Transverse colon (tissue), 4 donors: ENCODE data around the gene DCN. TPM values are rescaled to one million over a fixed set of nuclear protein-coding genes. Genes with fewer than 3 reads are reported as not detected.

Source experiments
- DNase-seq: peaks from one replicate; pipeline ENCODE4 v3.0.0-alpha.2; 2019
- H3K27ac ChIP-seq, 4 donors: fragments of 200-600 bp; sonication (generic); 2 replicates each; pipeline ENCODE4 v1.5.1; 2016 to 2018; ENCODE audit warnings: inconsistent platforms in 4 of 4
- H3K27me3 ChIP-seq: fragments of 200-600 bp; sonication (generic); 2 replicates; pipeline ENCODE4 v1.5.1; 2017; ENCODE audit warnings: inconsistent platforms
- H3K36me3 ChIP-seq, 4 donors: fragments of 200-600 bp; sonication (generic); 2 replicates each; pipeline ENCODE4 v1.5.1; 2017 to 2019; ENCODE audit warnings: inconsistent platforms in 4 of 4
- H3K4me1 ChIP-seq, 4 donors: fragments of 200-600 bp; sonication (generic); 2 replicates each; pipeline ENCODE4 v1.5.1; 2017 to 2020; ENCODE audit warnings: inconsistent platforms in 4 of 4
- H3K4me3 ChIP-seq, 4 donors: fragments of 200-600 bp; sonication (generic); 1 replicate in 1 of 4; 2 replicates in 3 of 4; pipeline versions ENCODE4 v1.5.1 to v1.6.1; 2017 to 2019; ENCODE audit warnings: inconsistent platforms in 4 of 4
- H3K9me3 ChIP-seq, 2 donors: fragments of 200-600 bp; sonication (generic); 2 replicates each; pipeline ENCODE4 v1.5.1; 2017 to 2019; ENCODE audit warnings: inconsistent platforms in 2 of 2
- CTCF ChIP-seq, 5 experiments: fragments of 200-600 bp in 3 of 5; fragments of 450-650 bp in 2 of 5; sonication (generic) in 3 of 5; IDR thresholded peaks; 1 replicate in 2 of 5; 2 replicates in 3 of 5; pipeline ENCODE4 v1.5.1; 2016 to 2017; ENCODE audit warnings: antibody characterized with exemption in 5 of 5, inconsistent platforms in 3 of 5, mild to moderate bottlenecking in 2 of 5, moderate library complexity in 1 of 5
- EP300 ChIP-seq: sonication (generic); formaldehyde crosslinking; IDR thresholded peaks from one replicate; pipeline ENCODE4 v1.6.1; 2017; ENCODE audit warnings: antibody characterized with exemption, low read depth
- POLR2A ChIP-seq: fragments of 450-650 bp; IDR thresholded peaks from one replicate; pipeline ENCODE4 v1.6.1; 2016; ENCODE audit warnings: antibody characterized with exemption, mild to moderate bottlenecking, moderate library complexity
- POLR2AphosphoS5 ChIP-seq, 3 donors: sonication (generic); formaldehyde crosslinking; IDR thresholded peaks; one replicate each; pipeline ENCODE4 v1.6.1; 2016; ENCODE audit warnings: antibody characterized with exemption in 3 of 3
- WGBS, 2 donors: methylation state at CpG; one replicate each; pipeline ENCODE4 v1.1.5; 2018; ENCODE audit warnings: low coverage in 1 of 2; 5-methylcytosine and 5-hydroxymethylcytosine counted together
- in situ Hi-C, 4 donors: fragments of 200-750 bp; cut with MboI; loops; one replicate each; pipeline versions ENCODE4 v1.15.0 to v1.15.1; 2017; ENCODE audit warnings: low sequenced_read_pairs in 3 of 4, low pct_ligation_motif_present in 1 of 4, low pct_unique_long_range_greater_than_20kb in 1 of 4
- intact Hi-C: fragments of 100-400 bp; cut with DNase I; formaldehyde crosslinking; loops from one replicate; pipeline ENCODE4 v1.15.1; 2023; ENCODE audit warnings: low total_unique reads
- total RNA-seq, 4 donors: library from RNA; depleted of rRNA; stranded (reverse); fragments of >200 nt; gene quantifications; one replicate each; pipeline ENCODE4 v1.1.0, GENCODE V29; 2016

Gene DCN
- total RNA-seq, 4 donors from 2014 or later: 133 to 511 (median 276) TPM

GRCh38 chr12:91123236-91123916, 59.2 kb downstream of the DCN start:
- DNase-seq: no peak
- WGBS, 2 donors: 86 to 89% methylated on average over 5 of the region's 5 CpGs
- in situ Hi-C loops: no loop called here
- no peak overlapping the region for H3K27ac ChIP-seq
- H3K4me3 ChIP-seq: no peak overlapping the region
- TF ChIP-seq EP300: no peak
- no peak for TF ChIP-seq POLR2AphosphoS5 (IDR thresholded peaks at IDR 0.05)
- no peak for TF ChIP-seq POLR2A
- no peak for TF ChIP-seq CTCF (IDR thresholded peaks at IDR 0.05)
- H3K27me3 ChIP-seq: no peaks in the 10 kb centered on the region
- no peaks in the 10 kb centered on the region for H3K9me3 ChIP-seq
- peaks cover 0 to 12% (median 4%) of the 10 kb centered on the region in 4 donors for H3K4me1 ChIP-seq
- no peaks in the 10 kb centered on the region for H3K36me3 ChIP-seq
- intact Hi-C loops: no loop called here

GRCh38 chr12:91120781-91121180, 61.8 kb downstream of the DCN start:
- no peak for DNase-seq
- in situ Hi-C loops: no loop called here

GRCh38 chr12:91119089-91119488, 63.5 kb downstream of the DCN start:
- intact Hi-C loops: no loop called here
- in situ Hi-C loops: no loop called here

More at GRCh38 chr12:91120781-91121180, 61.8 kb downstream of the DCN start:
- no peak overlapping the region for H3K4me3 ChIP-seq
- no peaks in the 10 kb centered on the region for H3K36me3 ChIP-seq
- intact Hi-C loops: no loop called here
- H3K9me3 ChIP-seq: no peaks in the 10 kb centered on the region
- H3K27me3 ChIP-seq: no peaks in the 10 kb centered on the region
- TF ChIP-seq EP300: no peak
- TF ChIP-seq POLR2AphosphoS5 (IDR thresholded peaks at IDR 0.05): no peak
- TF ChIP-seq CTCF (IDR thresholded peaks at IDR 0.05): no peak
- no peak for TF ChIP-seq POLR2A
- no peak overlapping the region for H3K27ac ChIP-seq
- no peaks in the 10 kb centered on the region for H3K4me1 ChIP-seq

GRCh38 chr12:91113621-91114020, 69.0 kb downstream of the DCN start:
- Histone ChIP-seq H3K9me3 (no peaks in the 10 kb centered on the region), H3K27ac (no peak overlapping the region), H3K4me3 (no peak overlapping the region), H3K27me3 (no peaks in the 10 kb centered on the region), H3K36me3 (no peaks in the 10 kb centered on the region), H3K4me1 (no peaks in the 10 kb centered on the region)
- no peak for DNase-seq
- intact Hi-C loops (no loop called here), in situ Hi-C loops (no loop called here)
- 83 to 88% methylated on average over 5 to 6 of the region's 6 CpGs for WGBS, 2 donors
- TF ChIP-seq CTCF (IDR thresholded peaks at IDR 0.05): no peak
- no peak for TF ChIP-seq POLR2A
- TF ChIP-seq EP300: no peak
- no peak for TF ChIP-seq POLR2AphosphoS5 (IDR thresholded peaks at IDR 0.05)

More at GRCh38 chr12:91119089-91119488, 63.5 kb downstream of the DCN start:
- Histone ChIP-seq H3K9me3 (no peaks in the 10 kb centered on the region), H3K36me3 (no peaks in the 10 kb centered on the region), H3K27ac (no peak overlapping the region), H3K4me3 (no peak overlapping the region), H3K4me1 (no peaks in the 10 kb centered on the region), H3K27me3 (no peaks in the 10 kb centered on the region)
- TF ChIP-seq POLR2A (no peak), EP300 (no peak), CTCF (IDR thresholded peaks at IDR 0.05) (no peak), POLR2AphosphoS5 (IDR thresholded peaks at IDR 0.05) (no peak)
- DNase-seq: no peak
- WGBS, 2 donors: 73 to 76% methylated on average over 1 of the region's 1 CpG
